Ovary (tissue), 9 donors: Measurements from ENCODE around the gene ZFP92. TPM values are rescaled to one million over a fixed set of nuclear protein-coding genes. Genes with fewer than 3 reads are reported as not detected.
"Not testable (repeated sequence)": the region's sequence is repeated elsewhere in the genome, so short reads cannot be mapped to it uniquely, and the experiment has no call there.

ENCODE experiments used
- DNase-seq, 5 donors: peaks; one replicate each; pipeline ENCODE4 v3.0.0-alpha.2; 2019 to 2020
- H3K27ac ChIP-seq, 2 donors: fragments of 200-600 bp; one replicate each; pipeline versions ENCODE4 v1.5.1 to v1.8.0; 2019 to 2022
- H3K27me3 ChIP-seq: fragments of 200-600 bp; one replicate; pipeline ENCODE4 v1.8.0; 2022
- H3K36me3 ChIP-seq: fragments of 200-600 bp; sonication (generic); one replicate; pipeline ENCODE4 v1.5.1; 2019
- H3K4me1 ChIP-seq: one replicate; pipeline ENCODE4 v1.8.1; 2013; ENCODE audit warnings: mild to moderate bottlenecking, moderate library complexity; ENCODE audit not compliant: insufficient read depth
- H3K4me3 ChIP-seq: fragments of 200-600 bp; sonication (generic); one replicate; pipeline ENCODE4 v1.5.1; 2017
- H3K9me3 ChIP-seq, 2 donors: fragments of 200-600 bp in 1 of 2; sonication (generic) in 1 of 2; one replicate each; pipeline versions ENCODE4 v1.5.1 to v1.8.1; 2013 to 2019; ENCODE audit warnings: mild to moderate bottlenecking in 1 of 2, moderate library complexity in 1 of 2
- CTCF ChIP-seq, 3 donors: fragments of 450-650 bp in 2 of 3; fragments of 200-600 bp in 1 of 3; IDR thresholded peaks; one replicate each; pipeline versions ENCODE4 v1.5.1 to v1.8.0; 2016 to 2022; ENCODE audit warnings: antibody characterized with exemption in 3 of 3, mild to moderate bottlenecking in 1 of 3
- EP300 ChIP-seq: sonication (generic); formaldehyde crosslinking; IDR thresholded peaks from one replicate; pipeline ENCODE4 v1.6.1; 2017; ENCODE audit warnings: antibody characterized with exemption
- POLR2A ChIP-seq: fragments of 450-650 bp; IDR thresholded peaks from one replicate; pipeline ENCODE4 v1.6.1; 2017; ENCODE audit warnings: antibody characterized with exemption, mild to moderate bottlenecking, moderate library complexity
- WGBS, 3 donors: extraction: QIAGEN DNeasy Blood & Tissue Kit in 1 of 3; methylation state at CpG; one replicate each; pipeline versions ENCODE4 v1.1.5 to v1.1.7; 2013 to 2017; 5-methylcytosine and 5-hydroxymethylcytosine counted together
- intact Hi-C, 4 donors: fragments of 100-400 bp; cut with DNase I; formaldehyde crosslinking; loops; one replicate each; pipeline versions ENCODE4 v1.11.0 to v1.15.1; 2022 to 2023
- polyA plus RNA-seq, 2 donors: library from polyadenylated mRNA; stranded (reverse); fragments of 200-250 nt in 1 of 2; fragments of 350-450 nt in 1 of 2; fragmentation: Illumina TruSeq in 1 of 2; extraction: RNeasy Lipid Tissue Mini Kit (QIAGEN cat#74804) in 1 of 2; gene quantifications; one replicate each; pipeline ENCODE4 v1.2.3, GENCODE V29; 2013 to 2014
- total RNA-seq, 7 donors: library from RNA; depleted of rRNA in 2 of 7; stranded (reverse); fragments of >200 nt in 2 of 7; fragmentation: NEBNext Ultra II Directional in 3 of 7; extraction: Animal tissue kit (Norgen Biotek cat#: 25700) in 3 of 7; gene quantifications; one replicate each; pipeline versions ENCODE4 v1.1.0 to v1.2.4, GENCODE V29; 2016 to 2023
- donor health status: DM: no; HTN: no; CAD: no; lungs with moderate emphysema.
- donor health status: DM: no; HTN: no; CAD: no.
- donor health status: Bipolar disorder and iron deficiency.
- donor health status: DM: yes; HTN: yes; CAD: no.
- donor health status: DM: no; HTN: no; CAD: no.
- donor health status: DM: yes; HTN: yes; CAD: no.

The ZFP92 gene
- total and polyA plus RNA-seq, 9 donors: 2.7 to 9.4 (median 3.9) TPM

DNA sequence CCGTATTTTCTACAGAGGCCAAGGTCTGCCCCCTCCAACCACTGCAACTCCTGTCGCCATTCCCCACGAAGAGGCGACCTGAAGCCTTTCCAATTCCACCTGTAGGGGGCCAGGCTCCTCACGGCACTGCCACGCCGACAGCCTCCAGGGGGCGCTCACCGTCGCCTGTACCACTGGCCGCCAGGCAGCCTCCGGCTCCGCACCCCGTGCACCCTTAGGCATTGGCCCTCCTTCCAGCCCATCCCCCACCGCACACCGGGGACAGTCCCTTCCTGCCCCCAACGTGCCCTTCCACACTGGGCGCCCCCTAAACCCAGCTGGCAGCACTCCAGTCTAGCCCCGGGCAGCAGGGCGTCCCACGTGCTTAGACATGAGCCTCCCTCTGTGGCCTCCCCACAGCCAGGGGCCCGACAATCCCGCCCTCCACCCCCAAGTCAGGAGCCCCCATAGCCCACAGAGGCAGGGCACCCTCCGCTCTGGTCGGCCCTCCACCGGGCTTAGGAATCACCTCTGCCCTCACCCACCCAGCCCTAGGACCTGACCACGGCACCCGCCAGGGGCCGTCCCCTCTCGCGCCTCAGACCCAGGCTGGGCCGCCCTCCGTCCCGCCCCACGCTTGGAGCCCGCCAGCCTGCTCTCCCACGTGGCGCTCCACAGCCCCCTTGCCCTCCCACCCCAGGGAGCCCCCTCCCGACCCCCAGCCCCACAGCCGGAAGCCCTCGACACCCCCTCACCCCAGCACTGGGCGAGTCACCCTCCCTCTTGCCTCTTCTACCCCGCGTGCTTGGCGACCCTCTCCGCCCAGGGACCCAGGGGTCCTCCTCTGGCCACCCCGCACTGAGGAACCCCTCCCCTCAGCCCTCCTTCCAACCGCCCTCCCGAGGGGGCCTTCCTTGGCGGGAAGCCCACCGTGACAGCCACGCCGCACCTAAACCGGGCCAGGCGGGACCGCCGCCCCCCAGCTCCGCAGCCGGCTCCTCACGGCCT, 10.8 kb upstream of the ZFP92 start:
- Histone ChIP-seq H3K27me3 (no peaks in the 10 kb centered on the region), H3K27ac (no peak overlapping the region), H3K9me3 (no peaks in the 10 kb centered on the region), H3K4me1 (peaks cover 4% of the 10 kb centered on the region), H3K36me3 (no peaks in the 10 kb centered on the region), H3K4me3 (no peak overlapping the region)
- DNase-seq: no peak
- intact Hi-C loops: no loop called here
- WGBS, 3 donors: 80 to 83% (median 81%) methylated on average over 60 of the region's 60 CpGs
- TF ChIP-seq CTCF (IDR thresholded peaks at IDR 0.05) (peak in 1 of 3 donors; percentile 22), EP300 (no peak)

- no peak within 1 kb of the TSS for H3K27ac ChIP-seq
- H3K9me3 ChIP-seq: no peaks in the 10 kb centered on the region
- TF ChIP-seq POLR2A (no peak), EP300 (no peak), CTCF (IDR thresholded peaks at IDR 0.05) (no peak)
- H3K4me1 ChIP-seq: peaks cover 4% of the 10 kb centered on the region
- no peaks in the 10 kb centered on the region for H3K36me3 ChIP-seq
- intact Hi-C loops: no loop called here
- no peaks in the 10 kb centered on the region for H3K27me3 ChIP-seq
- DNase-seq: no peak
- H3K4me3 ChIP-seq: no peak within 1 kb of the TSS
- 93% methylated on average over 29 of the region's 29 CpGs for WGBS, 3 donors
Measured at GRCh38 chrX:153401133-153401764, 10.0 kb upstream of the ZFP92 start, which contains the start of gene PNMA6E. PNMA6E (minus strand) TSS chrX:153401350; CDS start chrX:153398849, 2,501 bp downstream.

GRCh38 chrX:153404333-153404732, 6.9 kb upstream of the ZFP92 start:
- 74 to 79% (median 75%) methylated on average over 5 of the region's 5 CpGs for WGBS, 3 donors
- H3K4me1 ChIP-seq, H3K4me3 ChIP-seq, intact Hi-C loops, H3K27ac ChIP-seq, DNase-seq, H3K36me3 ChIP-seq, H3K27me3 ChIP-seq, H3K9me3 ChIP-seq: not testable (repeated sequence)

DNA sequence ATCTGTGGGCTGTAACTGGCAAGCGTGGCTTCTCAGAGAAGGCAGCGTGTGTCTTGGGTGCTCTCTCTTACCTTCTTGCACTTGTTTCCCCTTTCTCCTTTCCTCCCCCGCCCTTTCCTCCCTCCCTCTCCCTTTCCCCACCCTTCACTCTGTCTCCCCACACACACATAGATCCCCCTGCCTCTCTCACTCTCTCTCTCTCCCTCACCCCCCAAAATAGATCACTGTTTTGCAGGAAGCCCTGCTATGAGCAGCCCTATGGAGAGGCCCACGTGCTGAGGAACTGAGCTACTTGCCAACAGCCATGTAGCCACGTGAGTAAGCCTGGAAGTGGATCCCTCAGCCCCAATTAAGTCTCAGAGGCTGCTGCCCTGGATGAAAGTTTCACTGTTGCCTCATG, 5.8 kb upstream of the ZFP92 start:
- no peak for TF ChIP-seq CTCF (IDR thresholded peaks at IDR 0.05)
- TF ChIP-seq POLR2A: no peak
- no peak for TF ChIP-seq EP300
- no peaks in the 10 kb centered on the region for H3K9me3 ChIP-seq
- H3K27ac ChIP-seq: no peak overlapping the region
- no peak for DNase-seq
- H3K27me3 ChIP-seq: no peaks in the 10 kb centered on the region
- no peak overlapping the region for H3K4me3 ChIP-seq
- 41 to 49% (median 49%) methylated on average over 5 of the region's 5 CpGs for WGBS, 3 donors
- no peaks in the 10 kb centered on the region for H3K36me3 ChIP-seq
- intact Hi-C loops: no loop called here
- no peaks in the 10 kb centered on the region for H3K4me1 ChIP-seq

GRCh38 chrX:153406011-153406410, 5.3 kb upstream of the ZFP92 start:
- 85 to 89% (median 86%) methylated on average over 9 of the region's 9 CpGs for WGBS, 3 donors
- no peak for DNase-seq
- TF ChIP-seq EP300 (no peak), POLR2A (no peak), CTCF (IDR thresholded peaks at IDR 0.05) (no peak)
- Histone ChIP-seq H3K4me1 (no peaks in the 10 kb centered on the region), H3K4me3 (no peak overlapping the region), H3K27me3 (no peaks in the 10 kb centered on the region), H3K36me3 (no peaks in the 10 kb centered on the region), H3K27ac (no peak overlapping the region), H3K9me3 (no peaks in the 10 kb centered on the region)
- intact Hi-C loops: no loop called here
